HCT116 (cell line): ENCODE results near the gene OR8D4. TPM values are rescaled to one million over a fixed set of nuclear protein-coding genes. Genes with fewer than 3 reads are reported as not detected.

Experiments used
- ATAC-seq: fragments of 200-7000 bp; cut with Tn5 transposase; 2 replicates; pipeline ENCODE4 v1.9.1; 2020; ENCODE audit warnings: mild to moderate bottlenecking, moderate library complexity
- BruUV-seq: library from RNA; stranded (reverse); fragments of 400-500 nt; replicated peaks from 2 replicates; lab custom pipeline; 2021; lab: Mats Ljungman, UMichigan
- CTCF ChIA-PET: fragments of 300-600 bp; sonication (Branson Sonifier 250); formaldehyde crosslinking; loops from one replicate; lab custom pipeline; 2021; ENCODE audit warnings: antibody characterized with exemption; lab: Charles Lee
- POLR2A ChIA-PET: fragments of 300-600, 350-600 bp; sonication (Branson Sonifier 250); formaldehyde crosslinking; loops from one replicate; lab custom pipeline; 2021; ENCODE audit warnings: antibody characterized with exemption; lab: Charles Lee
- RAD21 ChIA-PET, 2 experiments: fragments of 300-600 bp; sonication (Branson Sonifier 250); formaldehyde crosslinking; loops; one replicate each; lab custom pipeline; 2023; ENCODE audit warnings: low total read pairs in 2 of 2; ENCODE audit not compliant: uncharacterized antibody in 2 of 2, unreplicated experiment in 2 of 2, low non-redundant PET in 1 of 2; lab: Charles Lee
- DNase-seq: peaks from one replicate; pipeline ENCODE4 v3.0.0-alpha.2; 2010; ENCODE audit warnings: low read depth, low spot score
- H2AFZ ChIP-seq: fragments of 200-600 bp; shearing (Covaris generic), sonication (generic); 2 replicates; pipeline ENCODE4 v1.6.1; 2017; ENCODE audit warnings: low read depth, mixed run types, mixed read lengths, antibody characterized with exemption, low read length; ENCODE audit not compliant: poor library complexity, severe bottlenecking
- H3K27ac ChIP-seq: 2 replicates; pipeline ENCODE4 v1.5.1; 2012; ENCODE audit warnings: low read depth, low read length
- H3K27me3 ChIP-seq: fragments of 200-600 bp; sonication (generic); 2 replicates; pipeline ENCODE4 v1.6.1; 2016; ENCODE audit warnings: mixed run types, low read length, mixed read lengths; ENCODE audit not compliant: insufficient read depth
- H3K36me3 ChIP-seq, 2 experiments: fragments of 200-500 bp in 1 of 2; fragments of 200-600 bp in 1 of 2; sonication (Bioruptor generic) in 1 of 2; sonication (generic) in 1 of 2; 2 replicates each; pipeline versions ENCODE4 v1.5.1 to v1.6.1; 2014 to 2016; ENCODE audit warnings: low read length in 2 of 2, inconsistent platforms in 1 of 2, mixed read lengths in 1 of 2, mixed run types in 1 of 2; ENCODE audit not compliant: insufficient read depth in 2 of 2, control insufficient read depth in 1 of 2
- H3K4me1 ChIP-seq, 2 experiments: fragments of 200-600 bp in 1 of 2; sonication (generic) in 1 of 2; 2 replicates each; pipeline versions ENCODE4 v1.5.1 to v1.6.1; 2012 to 2017; ENCODE audit warnings: low read length in 2 of 2, inconsistent platforms in 1 of 2, mild to moderate bottlenecking in 1 of 2, mixed read lengths in 1 of 2, mixed run types in 1 of 2, moderate library complexity in 1 of 2; ENCODE audit not compliant: insufficient read depth in 2 of 2, control insufficient read depth in 1 of 2
- H3K4me2 ChIP-seq: fragments of 200-600 bp; sonication (generic); 2 replicates; pipeline ENCODE4 v1.6.1; 2017; ENCODE audit warnings: mixed run types, low read length, mixed read lengths
- H3K4me3 ChIP-seq, 2 experiments: fragments of 200-600 bp in 1 of 2; sonication (generic) in 1 of 2; replicated peaks in 1 of 2; 2 replicates each; pipeline ENCODE4 v1.5.1; 2011 to 2016; ENCODE audit warnings: low read length in 2 of 2, control low read depth in 1 of 2, low read depth in 1 of 2, mild to moderate bottlenecking in 1 of 2, mixed read lengths in 1 of 2, mixed run types in 1 of 2
- H3K79me2 ChIP-seq: fragments of 200-600 bp; sonication (generic); 2 replicates; pipeline ENCODE4 v1.6.1; 2017; ENCODE audit warnings: mild to moderate bottlenecking, mixed run types, low read length, moderate library complexity, mixed read lengths; ENCODE audit not compliant: insufficient read depth
- H3K9ac ChIP-seq: fragments of 200-600 bp; sonication (generic); 2 replicates; pipeline ENCODE4 v1.6.1; 2016; ENCODE audit warnings: low read length, mixed read lengths
- H3K9me2 ChIP-seq: fragments of 200-600 bp; sonication (generic), shearing (Covaris generic); 2 replicates; pipeline ENCODE4 v1.6.1; 2017; ENCODE audit warnings: mixed run types, mild to moderate bottlenecking, moderate library complexity; ENCODE audit not compliant: insufficient read depth
- H3K9me3 ChIP-seq, 2 experiments: fragments of 200-500 bp in 1 of 2; fragments of 200-600 bp in 1 of 2; sonication (Bioruptor generic) in 1 of 2; sonication (generic) in 1 of 2; 2 replicates each; pipeline ENCODE4 v1.6.1; 2014 to 2017; ENCODE audit warnings: low read length in 2 of 2, mixed read lengths in 2 of 2, inconsistent platforms in 1 of 2, low read depth in 1 of 2, mild to moderate bottlenecking in 1 of 2, mixed run types in 1 of 2, moderate library complexity in 1 of 2; ENCODE audit not compliant: control insufficient read depth in 1 of 2, insufficient read depth in 1 of 2
- H4K20me1 ChIP-seq: fragments of 200-600 bp; sonication (generic), shearing (Covaris generic); 2 replicates; pipeline ENCODE4 v1.6.1; 2017; ENCODE audit warnings: mixed run types, mild to moderate bottlenecking, moderate library complexity; ENCODE audit not compliant: insufficient read depth
- CEBPB ChIP-seq: IDR thresholded peaks from 2 replicates; pipeline ENCODE4 v1.6.1; 2012; ENCODE audit warnings: low read depth
- EGR1 ChIP-seq: IDR thresholded peaks from 2 replicates; pipeline ENCODE4 v1.6.1; 2012; ENCODE audit warnings: low read depth
- EZH2 ChIP-seq: fragments of 200-600 bp; sonication (generic); IDR thresholded peaks from 2 replicates; pipeline ENCODE4 v1.6.1; 2017; ENCODE audit warnings: antibody characterized with exemption, mixed run types
- EZH2phosphoT487 ChIP-seq: fragments of 200-600 bp; IDR thresholded peaks from 2 replicates; pipeline ENCODE4 v1.6.1; 2018; ENCODE audit warnings: antibody characterized with exemption, borderline replicate concordance
- FOSL1 ChIP-seq: IDR thresholded peaks from 2 replicates; pipeline ENCODE4 v1.6.1; 2012; ENCODE audit warnings: low read depth
- JUND ChIP-seq: IDR thresholded peaks from 2 replicates; pipeline ENCODE4 v1.6.1; 2012
- POLR2A ChIP-seq: IDR thresholded peaks from 2 replicates; pipeline ENCODE4 v1.7.0; 2011; ENCODE audit warnings: borderline replicate concordance; ENCODE audit not compliant: insufficient read depth, insufficient read length; ENCODE audit errors: extremely low read depth
- POLR2AphosphoS5 ChIP-seq: IDR thresholded peaks from 2 replicates; pipeline ENCODE4 v1.6.1; 2011; ENCODE audit warnings: mild to moderate bottlenecking, low read depth, low read length, moderate library complexity
- RAD21 ChIP-seq: IDR thresholded peaks from 2 replicates; pipeline ENCODE4 v1.6.1; 2012; ENCODE audit warnings: low read depth, mild to moderate bottlenecking
- SIN3A ChIP-seq: IDR thresholded peaks from 2 replicates; pipeline ENCODE4 v1.6.1; 2012; ENCODE audit warnings: low read depth
- YY1 ChIP-seq: IDR thresholded peaks from 2 replicates; pipeline ENCODE4 v1.6.1; 2011; ENCODE audit warnings: low read length, low read depth, moderate library complexity, mild to moderate bottlenecking; ENCODE audit not compliant: insufficient replicate concordance; ENCODE audit errors: extremely low read depth
- ZFX ChIP-seq: fragments of 450-650 bp; IDR thresholded peaks from 2 replicates; pipeline ENCODE4 v1.6.1; 2017
- intact Hi-C: fragments of 100-400 bp; cut with micrococcal nuclease; formaldehyde crosslinking; loops from 2 replicates; pipeline ENCODE4 v1.10.0; 2022
- total RNA-seq: library from RNA; stranded (reverse); gene quantifications from one replicate; pipeline ENCODE4 v1.2.1, GENCODE V29; 2021; ENCODE audit not compliant: unreplicated experiment
- TF ChIP-seq, protein P1 (sequence below): IDR thresholded peaks from 2 replicates; pipeline ENCODE4 v1.6.1; 2012; ENCODE audit warnings: low read depth
- TF ChIP-seq, protein P2 (sequence below): IDR thresholded peaks from 2 replicates; pipeline ENCODE4 v1.6.1; 2011; ENCODE audit warnings: mild to moderate bottlenecking, low read length, moderate library complexity; ENCODE audit not compliant: insufficient replicate concordance; ENCODE audit errors: extremely low read depth

The OR8D4 gene
- total RNA-seq, 1 experiment from 2014 or later = not detected

- no peaks in the 10 kb centered on the region for H4K20me1 ChIP-seq
- no peak for ATAC-seq
- no peaks in the 10 kb centered on the region for H3K79me2 ChIP-seq
- H3K36me3 ChIP-seq = no peaks in the 10 kb centered on the region
- no peak within 1 kb of the TSS for H3K4me2 ChIP-seq
- 0 out of 2 replicates have a peak, but pooled peaks cover 8% of the 10 kb centered on the region for H3K27me3 ChIP-seq
- no peaks in the 10 kb centered on the region for H3K9me2 ChIP-seq
- POLR2A ChIA-PET = no interaction called here
- H3K9ac ChIP-seq = no peak within 1 kb of the TSS
- no peak within 1 kb of the TSS for H2AFZ ChIP-seq
- no peak within 1 kb of the TSS for H3K4me3 ChIP-seq
- H3K9me3 ChIP-seq = no peaks in the 10 kb centered on the region
- no peak within 1 kb of the TSS for H3K27ac ChIP-seq
- no peak for TF ChIP-seq POLR2AphosphoS5
- TF ChIP-seq, protein P1, sequence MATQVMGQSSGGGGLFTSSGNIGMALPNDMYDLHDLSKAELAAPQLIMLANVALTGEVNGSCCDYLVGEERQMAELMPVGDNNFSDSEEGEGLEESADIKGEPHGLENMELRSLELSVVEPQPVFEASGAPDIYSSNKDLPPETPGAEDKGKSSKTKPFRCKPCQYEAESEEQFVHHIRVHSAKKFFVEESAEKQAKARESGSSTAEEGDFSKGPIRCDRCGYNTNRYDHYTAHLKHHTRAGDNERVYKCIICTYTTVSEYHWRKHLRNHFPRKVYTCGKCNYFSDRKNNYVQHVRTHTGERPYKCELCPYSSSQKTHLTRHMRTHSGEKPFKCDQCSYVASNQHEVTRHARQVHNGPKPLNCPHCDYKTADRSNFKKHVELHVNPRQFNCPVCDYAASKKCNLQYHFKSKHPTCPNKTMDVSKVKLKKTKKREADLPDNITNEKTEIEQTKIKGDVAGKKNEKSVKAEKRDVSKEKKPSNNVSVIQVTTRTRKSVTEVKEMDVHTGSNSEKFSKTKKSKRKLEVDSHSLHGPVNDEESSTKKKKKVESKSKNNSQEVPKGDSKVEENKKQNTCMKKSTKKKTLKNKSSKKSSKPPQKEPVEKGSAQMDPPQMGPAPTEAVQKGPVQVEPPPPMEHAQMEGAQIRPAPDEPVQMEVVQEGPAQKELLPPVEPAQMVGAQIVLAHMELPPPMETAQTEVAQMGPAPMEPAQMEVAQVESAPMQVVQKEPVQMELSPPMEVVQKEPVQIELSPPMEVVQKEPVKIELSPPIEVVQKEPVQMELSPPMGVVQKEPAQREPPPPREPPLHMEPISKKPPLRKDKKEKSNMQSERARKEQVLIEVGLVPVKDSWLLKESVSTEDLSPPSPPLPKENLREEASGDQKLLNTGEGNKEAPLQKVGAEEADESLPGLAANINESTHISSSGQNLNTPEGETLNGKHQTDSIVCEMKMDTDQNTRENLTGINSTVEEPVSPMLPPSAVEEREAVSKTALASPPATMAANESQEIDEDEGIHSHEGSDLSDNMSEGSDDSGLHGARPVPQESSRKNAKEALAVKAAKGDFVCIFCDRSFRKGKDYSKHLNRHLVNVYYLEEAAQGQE = no peak
- no peak for TF ChIP-seq SIN3A
- TF ChIP-seq CEBPB = no peak
- TF ChIP-seq YY1 = no peak
- no peak for TF ChIP-seq ZFX
- TF ChIP-seq EZH2phosphoT487 = no peak
- TF ChIP-seq, protein P2, sequence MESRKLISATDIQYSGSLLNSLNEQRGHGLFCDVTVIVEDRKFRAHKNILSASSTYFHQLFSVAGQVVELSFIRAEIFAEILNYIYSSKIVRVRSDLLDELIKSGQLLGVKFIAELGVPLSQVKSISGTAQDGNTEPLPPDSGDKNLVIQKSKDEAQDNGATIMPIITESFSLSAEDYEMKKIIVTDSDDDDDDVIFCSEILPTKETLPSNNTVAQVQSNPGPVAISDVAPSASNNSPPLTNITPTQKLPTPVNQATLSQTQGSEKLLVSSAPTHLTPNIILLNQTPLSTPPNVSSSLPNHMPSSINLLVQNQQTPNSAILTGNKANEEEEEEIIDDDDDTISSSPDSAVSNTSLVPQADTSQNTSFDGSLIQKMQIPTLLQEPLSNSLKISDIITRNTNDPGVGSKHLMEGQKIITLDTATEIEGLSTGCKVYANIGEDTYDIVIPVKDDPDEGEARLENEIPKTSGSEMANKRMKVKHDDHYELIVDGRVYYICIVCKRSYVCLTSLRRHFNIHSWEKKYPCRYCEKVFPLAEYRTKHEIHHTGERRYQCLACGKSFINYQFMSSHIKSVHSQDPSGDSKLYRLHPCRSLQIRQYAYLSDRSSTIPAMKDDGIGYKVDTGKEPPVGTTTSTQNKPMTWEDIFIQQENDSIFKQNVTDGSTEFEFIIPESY = no peak
- no peak for TF ChIP-seq POLR2A
- TF ChIP-seq RAD21 = no peak
- TF ChIP-seq JUND = no peak
- no peak for TF ChIP-seq EGR1
- TF ChIP-seq EZH2 = no peak
- TF ChIP-seq FOSL1 = no peak
- CTCF ChIA-PET = no interaction called here
- H3K4me1 ChIP-seq = no peaks in the 10 kb centered on the region
- DNase-seq = no peak
- no TSS peak for BruUV-seq
- intact Hi-C loops = no loop called here
- RAD21 ChIA-PET = no interaction called here
Observed at GRCh38 chr11:123943738-123944137, 41.8 kb downstream of the OR8D4 start, which contains the start of gene OR6T1. TSS of gene OR6T1 (minus strand) at chr11:123943838. CDS start at chr11:123943838, 0 bp downstream.
